Ishikawa (cell line): ENCODE results near the gene SLC37A3.

Experiments
- CREB1 ChIP-seq: IDR thresholded peaks from 2 replicates; pipeline ENCODE4 v1.6.1; 2012; ENCODE audit warnings: low read depth
- EP300 ChIP-seq: IDR thresholded peaks from 2 replicates; pipeline ENCODE4 v1.6.1; 2012; ENCODE audit warnings: borderline replicate concordance
- TAF1 ChIP-seq: IDR thresholded peaks from 2 replicates; pipeline ENCODE4 v1.6.1; 2012; ENCODE audit warnings: low read depth, mild to moderate bottlenecking
- TEAD4 ChIP-seq: IDR thresholded peaks from 2 replicates; pipeline ENCODE4 v1.6.1; 2012
- YY1 ChIP-seq: IDR thresholded peaks from 2 replicates; pipeline ENCODE4 v1.6.1; 2012; ENCODE audit warnings: low read depth
- TF ChIP-seq, protein P1 (sequence below): IDR thresholded peaks from 2 replicates; pipeline ENCODE4 v1.6.1; 2012; ENCODE audit warnings: low read depth, mild to moderate bottlenecking
- TF ChIP-seq, protein P2 (sequence below): IDR thresholded peaks from 2 replicates; pipeline ENCODE4 v1.6.1; 2012
- TF ChIP-seq, protein P3 (sequence below): IDR thresholded peaks from 2 replicates; pipeline ENCODE4 v1.6.1; 2012

DNA sequence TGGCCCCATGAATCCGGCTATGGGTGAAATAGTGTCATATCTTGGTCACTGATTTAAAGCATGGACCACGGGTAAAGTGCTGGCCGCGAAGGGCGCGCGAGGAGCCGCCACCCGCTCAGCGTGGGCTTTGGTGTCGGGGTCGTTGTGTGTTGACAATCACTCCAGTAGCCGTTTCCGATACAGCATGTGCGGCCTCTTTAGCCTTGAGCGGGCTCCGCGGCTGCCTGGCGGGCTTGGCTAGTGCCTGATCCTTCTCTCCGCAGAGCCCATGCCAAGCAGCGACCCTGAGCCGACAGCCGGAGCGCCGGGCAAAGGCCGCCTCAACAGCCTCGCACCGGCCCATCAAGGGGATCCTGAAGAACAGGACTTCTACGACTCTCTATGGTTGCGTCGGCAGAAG, 105.9 kb downstream of the SLC37A3 start:
- TF ChIP-seq EP300 (no peak), CREB1 (no peak), YY1 (no peak), TEAD4 (no peak), TAF1 (no peak)
- TF ChIP-seq, protein P1, sequence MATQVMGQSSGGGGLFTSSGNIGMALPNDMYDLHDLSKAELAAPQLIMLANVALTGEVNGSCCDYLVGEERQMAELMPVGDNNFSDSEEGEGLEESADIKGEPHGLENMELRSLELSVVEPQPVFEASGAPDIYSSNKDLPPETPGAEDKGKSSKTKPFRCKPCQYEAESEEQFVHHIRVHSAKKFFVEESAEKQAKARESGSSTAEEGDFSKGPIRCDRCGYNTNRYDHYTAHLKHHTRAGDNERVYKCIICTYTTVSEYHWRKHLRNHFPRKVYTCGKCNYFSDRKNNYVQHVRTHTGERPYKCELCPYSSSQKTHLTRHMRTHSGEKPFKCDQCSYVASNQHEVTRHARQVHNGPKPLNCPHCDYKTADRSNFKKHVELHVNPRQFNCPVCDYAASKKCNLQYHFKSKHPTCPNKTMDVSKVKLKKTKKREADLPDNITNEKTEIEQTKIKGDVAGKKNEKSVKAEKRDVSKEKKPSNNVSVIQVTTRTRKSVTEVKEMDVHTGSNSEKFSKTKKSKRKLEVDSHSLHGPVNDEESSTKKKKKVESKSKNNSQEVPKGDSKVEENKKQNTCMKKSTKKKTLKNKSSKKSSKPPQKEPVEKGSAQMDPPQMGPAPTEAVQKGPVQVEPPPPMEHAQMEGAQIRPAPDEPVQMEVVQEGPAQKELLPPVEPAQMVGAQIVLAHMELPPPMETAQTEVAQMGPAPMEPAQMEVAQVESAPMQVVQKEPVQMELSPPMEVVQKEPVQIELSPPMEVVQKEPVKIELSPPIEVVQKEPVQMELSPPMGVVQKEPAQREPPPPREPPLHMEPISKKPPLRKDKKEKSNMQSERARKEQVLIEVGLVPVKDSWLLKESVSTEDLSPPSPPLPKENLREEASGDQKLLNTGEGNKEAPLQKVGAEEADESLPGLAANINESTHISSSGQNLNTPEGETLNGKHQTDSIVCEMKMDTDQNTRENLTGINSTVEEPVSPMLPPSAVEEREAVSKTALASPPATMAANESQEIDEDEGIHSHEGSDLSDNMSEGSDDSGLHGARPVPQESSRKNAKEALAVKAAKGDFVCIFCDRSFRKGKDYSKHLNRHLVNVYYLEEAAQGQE: no peak
- TF ChIP-seq, protein P2, sequence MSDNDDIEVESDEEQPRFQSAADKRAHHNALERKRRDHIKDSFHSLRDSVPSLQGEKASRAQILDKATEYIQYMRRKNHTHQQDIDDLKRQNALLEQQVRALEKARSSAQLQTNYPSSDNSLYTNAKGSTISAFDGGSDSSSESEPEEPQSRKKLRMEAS: no peak
- TF ChIP-seq, protein P3, sequence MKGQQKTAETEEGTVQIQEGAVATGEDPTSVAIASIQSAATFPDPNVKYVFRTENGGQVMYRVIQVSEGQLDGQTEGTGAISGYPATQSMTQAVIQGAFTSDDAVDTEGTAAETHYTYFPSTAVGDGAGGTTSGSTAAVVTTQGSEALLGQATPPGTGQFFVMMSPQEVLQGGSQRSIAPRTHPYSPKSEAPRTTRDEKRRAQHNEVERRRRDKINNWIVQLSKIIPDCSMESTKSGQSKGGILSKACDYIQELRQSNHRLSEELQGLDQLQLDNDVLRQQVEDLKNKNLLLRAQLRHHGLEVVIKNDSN: no peak
